ENCODE measurements around the gene TAP2.

DNA sequence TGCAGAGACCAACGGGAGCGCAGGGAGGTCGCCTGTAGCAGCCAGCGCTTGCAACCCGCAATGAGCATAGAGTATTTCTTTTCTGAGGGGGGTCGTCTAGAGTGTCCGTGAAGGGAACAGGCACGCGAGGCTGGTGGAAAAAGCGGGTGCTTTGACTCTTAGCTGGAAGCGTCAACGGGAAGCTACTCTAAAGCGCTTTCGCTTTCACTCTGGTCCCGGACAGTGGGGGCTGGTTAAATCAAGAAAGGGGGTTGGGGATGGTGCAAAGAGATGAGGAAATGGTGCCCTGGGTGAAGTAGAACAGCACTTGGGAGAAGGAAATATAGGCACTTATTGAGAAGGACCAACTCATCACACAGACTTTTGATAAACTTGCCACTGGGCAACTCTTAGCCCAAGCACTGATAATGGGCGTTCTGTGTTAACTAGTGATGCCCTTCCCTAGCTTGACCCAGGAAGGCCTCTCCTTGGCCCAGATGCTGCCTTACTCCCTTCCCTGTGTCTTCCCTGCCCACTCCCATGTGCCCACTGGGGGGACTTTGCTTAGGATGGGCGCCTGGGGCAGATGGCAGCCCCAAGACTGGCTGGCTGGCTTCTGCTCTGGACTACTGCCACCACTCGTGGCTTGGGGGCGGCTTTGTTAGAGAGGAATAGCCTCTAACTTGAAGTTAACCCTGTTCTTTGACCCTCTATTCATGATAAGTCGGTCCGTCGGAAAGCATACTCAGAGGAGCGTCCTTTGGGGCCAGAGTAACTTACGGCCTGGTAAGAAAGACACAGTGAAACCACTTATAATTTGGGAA is 16.0 kb upstream of the TAP2 start:
- no peak for TF ChIP-seq EP300 (IDR thresholded peaks at IDR 0.05; ENCODE audit: low read depth)
- no peak for TF ChIP-seq POLR2AphosphoS5 (IDR thresholded peaks at IDR 0.05)
